HEK293T (cell line): ENCODE results near the gene TBCE.

Experiments used
- ELF4 ChIP-seq: fragments of 450-650 bp; IDR thresholded peaks from 2 replicates; pipeline ENCODE4 v1.6.1; 2017; ENCODE audit warnings: antibody characterized with exemption
- FOXK2 ChIP-seq: fragments of 450-650 bp; IDR thresholded peaks from 2 replicates; pipeline ENCODE4 v1.6.1; 2016; ENCODE audit warnings: mild to moderate bottlenecking
- SP1 ChIP-seq: fragments of 450-650 bp; IDR thresholded peaks from 2 replicates; pipeline ENCODE4 v1.6.1; 2017
- ZNF384 ChIP-seq: fragments of 450-650 bp; IDR thresholded peaks from 2 replicates; pipeline ENCODE4 v1.6.1; 2016

DNA sequence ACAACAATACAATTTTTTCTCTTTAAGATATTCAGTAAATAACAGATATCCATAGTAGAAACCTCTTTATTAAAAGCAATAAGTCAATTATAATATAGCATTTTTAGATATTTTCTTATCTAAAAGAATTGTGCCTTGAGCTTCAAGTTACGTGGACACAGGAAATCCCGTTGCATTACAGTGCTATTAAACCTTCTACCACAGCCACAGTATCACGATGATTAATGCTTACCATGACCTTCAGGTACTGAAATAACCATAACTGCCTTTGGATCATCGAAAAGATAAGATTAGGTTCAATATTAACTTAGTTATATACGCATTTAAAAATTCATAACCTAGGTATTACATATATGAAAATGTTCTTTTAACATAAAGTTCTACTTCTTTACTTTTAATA lies 119.1 kb downstream of the TBCE start:
- TF ChIP-seq ELF4 = no peak
- TF ChIP-seq SP1 = no peak
- no peak for TF ChIP-seq ZNF384
- no peak for TF ChIP-seq FOXK2
